SK-N-SH treated with all-trans-retinoic acid at 6 μM for 48 hours (cell line): ENCODE results near the gene KRT10.

Source experiments
- ARNTL ChIP-seq: fragments of 450-650 bp; formaldehyde crosslinking; IDR thresholded peaks from 2 replicates; pipeline ENCODE4 v1.5.0; 2020; ENCODE audit warnings: low read depth, mild to moderate bottlenecking, moderate library complexity, borderline replicate concordance
- BACH2 ChIP-seq: fragments of 250-450 bp; sonication (Bioruptor Pico); IDR thresholded peaks from 2 replicates; pipeline ENCODE4 v1.9.0; 2021; ENCODE audit warnings: mild to moderate bottlenecking, borderline replicate concordance
- CSDC2 ChIP-seq: fragments of 250-450 bp; sonication (Bioruptor Pico); IDR thresholded peaks from 2 replicates; pipeline ENCODE4 v1.5.0; 2020; ENCODE audit warnings: mild to moderate bottlenecking, moderate library complexity
- ESRRG ChIP-seq: fragments of 250-450 bp; sonication (Bioruptor Pico); IDR thresholded peaks from 2 replicates; pipeline ENCODE4 v1.6.1; 2021; ENCODE audit warnings: mild to moderate bottlenecking
- RARB ChIP-seq: fragments of 250-450 bp; sonication (Bioruptor Pico); IDR thresholded peaks from 2 replicates; pipeline ENCODE4 v1.8.0; 2021; ENCODE audit warnings: mild to moderate bottlenecking, moderate library complexity
- TCF4 ChIP-seq: fragments of 250-450 bp; sonication (Bioruptor Pico); IDR thresholded peaks from 2 replicates; pipeline ENCODE4 v1.8.0; 2021; ENCODE audit warnings: mild to moderate bottlenecking, moderate library complexity, borderline replicate concordance
- TOX ChIP-seq: fragments of 250-450 bp; sonication (Bioruptor Pico); IDR thresholded peaks from 2 replicates; pipeline ENCODE4 v1.8.0; 2021; ENCODE audit warnings: mild to moderate bottlenecking, moderate library complexity, borderline replicate concordance
- ZNF70 ChIP-seq: fragments of 450-650 bp; formaldehyde crosslinking; IDR thresholded peaks from 2 replicates; pipeline ENCODE4 v1.5.0; 2020; ENCODE audit warnings: mild to moderate bottlenecking, moderate library complexity
- TF ChIP-seq, protein P1 (sequence below): fragments of 250-450 bp; sonication (Bioruptor Pico); IDR thresholded peaks from 2 replicates; pipeline ENCODE4 v1.5.1; 2020; ENCODE audit warnings: low read depth, mild to moderate bottlenecking, moderate library complexity
- TF ChIP-seq, protein P2 (sequence below): fragments of 250-450 bp; sonication (Bioruptor Pico); IDR thresholded peaks from 2 replicates; pipeline ENCODE4 v1.8.0; 2020; ENCODE audit warnings: mild to moderate bottlenecking, moderate library complexity, borderline replicate concordance
- TF ChIP-seq, protein P3 (sequence below): fragments of 250-450 bp; sonication (Bioruptor Pico); IDR thresholded peaks from 2 replicates; pipeline ENCODE4 v1.8.0; 2021; ENCODE audit warnings: low read depth, mild to moderate bottlenecking, moderate library complexity, borderline replicate concordance

DNA sequence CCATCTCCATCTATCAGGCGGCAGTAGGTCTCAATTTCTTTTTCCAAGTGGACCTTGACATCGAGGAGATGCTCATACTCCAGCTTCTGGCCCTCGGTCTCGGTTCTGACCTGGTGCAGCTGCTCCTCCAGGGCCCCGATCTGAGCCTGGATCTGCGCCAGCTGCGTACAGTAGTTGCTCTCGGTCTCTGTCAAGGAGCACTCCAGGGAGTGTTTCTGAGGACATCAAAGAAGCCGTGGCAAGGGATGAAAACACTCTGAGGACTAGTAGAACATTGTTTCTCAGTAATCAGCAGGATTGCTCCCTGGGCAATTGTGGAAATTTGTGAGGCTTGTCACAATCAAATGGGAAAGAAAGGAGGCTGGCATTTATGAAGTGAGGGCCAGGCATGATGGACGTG lies 28.6 kb downstream of the KRT10 start:
- no peak for TF ChIP-seq ZNF70 (CRISPR knock-in tag)
- TF ChIP-seq RARB (CRISPR knock-in tag), result no peak
- TF ChIP-seq ESRRG, result no peak
- TF ChIP-seq, protein P1, sequence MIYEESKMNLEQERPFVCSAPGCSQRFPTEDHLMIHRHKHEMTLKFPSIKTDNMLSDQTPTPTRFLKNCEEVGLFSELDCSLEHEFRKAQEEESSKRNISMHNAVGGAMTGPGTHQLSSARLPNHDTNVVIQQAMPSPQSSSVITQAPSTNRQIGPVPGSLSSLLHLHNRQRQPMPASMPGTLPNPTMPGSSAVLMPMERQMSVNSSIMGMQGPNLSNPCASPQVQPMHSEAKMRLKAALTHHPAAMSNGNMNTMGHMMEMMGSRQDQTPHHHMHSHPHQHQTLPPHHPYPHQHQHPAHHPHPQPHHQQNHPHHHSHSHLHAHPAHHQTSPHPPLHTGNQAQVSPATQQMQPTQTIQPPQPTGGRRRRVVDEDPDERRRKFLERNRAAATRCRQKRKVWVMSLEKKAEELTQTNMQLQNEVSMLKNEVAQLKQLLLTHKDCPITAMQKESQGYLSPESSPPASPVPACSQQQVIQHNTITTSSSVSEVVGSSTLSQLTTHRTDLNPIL (CRISPR knock-in tag), result no peak
- TF ChIP-seq CSDC2, result no peak
- TF ChIP-seq TOX (CRISPR knock-in tag), result no peak
- TF ChIP-seq BACH2 (CRISPR knock-in tag), result no peak
- TF ChIP-seq, protein P2, sequence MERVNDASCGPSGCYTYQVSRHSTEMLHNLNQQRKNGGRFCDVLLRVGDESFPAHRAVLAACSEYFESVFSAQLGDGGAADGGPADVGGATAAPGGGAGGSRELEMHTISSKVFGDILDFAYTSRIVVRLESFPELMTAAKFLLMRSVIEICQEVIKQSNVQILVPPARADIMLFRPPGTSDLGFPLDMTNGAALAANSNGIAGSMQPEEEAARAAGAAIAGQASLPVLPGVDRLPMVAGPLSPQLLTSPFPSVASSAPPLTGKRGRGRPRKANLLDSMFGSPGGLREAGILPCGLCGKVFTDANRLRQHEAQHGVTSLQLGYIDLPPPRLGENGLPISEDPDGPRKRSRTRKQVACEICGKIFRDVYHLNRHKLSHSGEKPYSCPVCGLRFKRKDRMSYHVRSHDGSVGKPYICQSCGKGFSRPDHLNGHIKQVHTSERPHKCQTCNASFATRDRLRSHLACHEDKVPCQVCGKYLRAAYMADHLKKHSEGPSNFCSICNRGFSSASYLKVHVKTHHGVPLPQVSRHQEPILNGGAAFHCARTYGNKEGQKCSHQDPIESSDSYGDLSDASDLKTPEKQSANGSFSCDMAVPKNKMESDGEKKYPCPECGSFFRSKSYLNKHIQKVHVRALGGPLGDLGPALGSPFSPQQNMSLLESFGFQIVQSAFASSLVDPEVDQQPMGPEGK (CRISPR knock-in tag), result no peak
- TF ChIP-seq, protein P3, sequence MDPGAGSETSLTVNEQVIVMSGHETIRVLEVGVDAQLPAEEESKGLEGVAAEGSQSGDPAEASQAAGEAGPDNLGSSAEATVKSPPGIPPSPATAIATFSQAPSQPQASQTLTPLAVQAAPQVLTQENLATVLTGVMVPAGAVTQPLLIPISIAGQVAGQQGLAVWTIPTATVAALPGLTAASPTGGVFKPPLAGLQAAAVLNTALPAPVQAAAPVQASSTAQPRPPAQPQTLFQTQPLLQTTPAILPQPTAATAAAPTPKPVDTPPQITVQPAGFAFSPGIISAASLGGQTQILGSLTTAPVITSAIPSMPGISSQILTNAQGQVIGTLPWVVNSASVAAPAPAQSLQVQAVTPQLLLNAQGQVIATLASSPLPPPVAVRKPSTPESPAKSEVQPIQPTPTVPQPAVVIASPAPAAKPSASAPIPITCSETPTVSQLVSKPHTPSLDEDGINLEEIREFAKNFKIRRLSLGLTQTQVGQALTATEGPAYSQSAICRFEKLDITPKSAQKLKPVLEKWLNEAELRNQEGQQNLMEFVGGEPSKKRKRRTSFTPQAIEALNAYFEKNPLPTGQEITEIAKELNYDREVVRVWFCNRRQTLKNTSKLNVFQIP, result no peak
- no peak for TF ChIP-seq ARNTL (CRISPR knock-in tag)
- no peak for TF ChIP-seq TCF4
